Erythroblast (primary cell): ENCODE results near the gene UBL3.

ENCODE experiments used
- DNase-seq, 2 experiments: peaks; one replicate each; lab custom pipeline; 2025; lab: John Stamatoyannopoulos, UW
- GATA1 ChIP-seq: IDR thresholded peaks from 2 replicates; pipeline ENCODE4 v1.6.1; 2011; ENCODE audit warnings: low read depth, mild to moderate bottlenecking, control low read depth, low read length, moderate library complexity
- POLR2A ChIP-seq: IDR thresholded peaks from 2 replicates; pipeline ENCODE4 v1.6.1; 2011; ENCODE audit warnings: mild to moderate bottlenecking, low read length

The UBL3 gene

DNA sequence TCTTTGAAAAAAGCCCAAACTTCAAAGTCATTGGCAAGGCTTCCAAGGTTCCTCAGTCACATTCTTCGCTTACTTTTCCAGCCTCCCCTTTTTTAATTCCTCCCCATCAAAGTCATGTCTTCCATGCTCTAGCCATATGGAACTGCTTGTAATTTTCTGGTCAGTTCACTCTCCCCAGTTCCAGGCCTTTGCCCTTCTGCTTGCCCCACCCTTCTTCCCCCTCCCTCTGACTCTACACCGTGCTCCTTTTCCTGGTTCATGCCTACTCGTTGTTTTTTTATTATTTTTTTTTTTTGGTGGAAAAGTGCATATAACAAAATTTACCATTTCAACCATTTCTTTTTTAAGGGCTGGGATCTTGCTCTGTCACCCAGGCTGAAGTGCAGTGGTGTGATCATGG lies 102.3 kb downstream of the UBL3 start:
- no peak for TF ChIP-seq GATA1
- TF ChIP-seq POLR2A = no peak
- DNase-seq = no peak

DNA sequence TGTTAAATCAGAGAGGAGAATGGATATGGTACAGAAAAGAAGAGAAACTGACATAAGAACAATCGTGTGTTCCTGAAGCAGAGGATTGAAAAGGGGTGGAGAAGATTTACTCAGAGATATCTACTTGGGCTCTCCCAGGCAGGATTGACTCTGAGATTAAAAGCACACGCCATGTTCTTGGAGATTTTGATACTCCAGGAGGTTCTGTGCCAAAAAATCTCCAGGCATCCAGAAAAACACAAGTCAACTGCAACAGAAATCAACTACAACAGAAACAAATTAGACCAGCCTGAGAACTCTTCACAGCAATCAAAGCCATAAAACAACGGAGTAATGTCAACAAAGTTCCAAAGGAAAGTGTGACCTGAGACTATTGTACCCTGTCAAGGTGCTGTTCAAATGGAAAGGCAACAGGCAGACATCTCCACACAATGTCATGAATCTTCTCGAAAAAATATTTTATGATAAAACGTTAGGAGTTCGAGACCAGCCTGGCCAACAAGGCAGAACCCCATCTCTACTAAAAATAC lies 104.2 kb downstream of the UBL3 start:
- no peak for DNase-seq
- TF ChIP-seq GATA1 (no peak), POLR2A (no peak)

DNA sequence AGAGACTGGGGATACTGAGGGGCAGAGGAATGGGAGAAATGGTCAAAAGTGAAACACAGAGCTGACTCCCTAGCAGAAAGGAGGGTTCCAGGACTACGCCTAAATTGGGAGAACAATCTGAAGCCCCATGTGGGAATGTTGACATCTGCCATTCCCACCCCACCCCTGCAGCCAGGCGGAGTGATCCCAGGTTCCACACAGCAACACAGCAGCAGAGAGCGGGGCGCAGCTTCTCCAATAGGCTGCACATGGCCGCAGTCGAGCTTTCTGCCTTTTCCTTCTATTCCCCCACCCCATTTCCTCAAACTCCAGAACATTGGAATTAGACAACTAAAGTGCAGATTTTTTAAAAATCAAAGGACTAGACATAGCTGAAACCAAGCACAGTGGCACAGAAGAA lies 104.7 kb downstream of the UBL3 start:
- no peak for TF ChIP-seq POLR2A
- DNase-seq = no peak

DNA sequence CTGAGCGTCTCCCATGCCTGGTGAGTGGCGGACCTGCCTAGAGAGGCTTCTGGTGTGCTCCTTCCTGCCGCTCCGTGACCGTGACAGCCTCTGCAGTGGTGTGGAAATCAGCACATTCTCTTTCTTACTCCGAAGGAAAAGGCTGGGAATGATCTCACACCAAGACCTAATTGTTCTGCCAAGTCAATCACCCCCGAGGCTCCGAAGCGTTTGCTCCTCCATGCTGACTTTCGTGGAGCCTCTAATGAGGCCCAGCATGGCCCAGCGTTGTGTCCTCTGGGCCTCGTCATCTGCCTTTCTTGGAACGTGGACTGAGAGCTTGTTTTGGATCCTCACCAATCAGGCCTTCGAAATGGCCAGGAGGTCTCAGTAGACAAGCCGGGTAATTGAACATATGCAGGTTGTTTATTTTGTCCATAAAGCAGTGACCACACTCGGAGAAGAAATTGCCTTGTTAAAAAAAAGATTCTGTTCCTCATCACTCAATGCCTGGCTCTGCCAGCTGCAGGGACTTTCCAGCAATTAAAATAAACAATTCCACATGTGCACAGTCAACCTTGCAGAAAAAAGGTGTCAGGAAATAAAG lies 107.1 kb downstream of the UBL3 start:
- TF ChIP-seq GATA1 (no peak), POLR2A (no peak)
- no peak for DNase-seq

DNA sequence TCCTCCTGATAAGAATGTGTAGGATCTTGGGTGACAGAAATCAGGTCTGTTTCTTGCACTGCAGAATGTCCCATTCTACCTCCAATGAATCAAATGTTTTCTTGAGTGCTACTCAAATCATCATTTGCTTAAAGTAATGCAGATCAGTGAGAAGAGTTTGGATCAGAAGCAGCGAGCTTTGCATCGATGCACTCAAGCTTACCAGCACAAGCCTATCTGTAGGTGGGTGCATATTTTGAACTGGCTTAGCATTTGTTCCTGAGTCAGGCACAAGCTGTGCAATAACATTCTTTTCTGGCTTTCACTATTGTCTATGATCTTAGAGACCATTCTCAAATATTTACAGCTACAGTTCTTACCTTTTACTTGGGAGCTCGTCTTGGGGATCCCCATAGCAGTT lies 109.5 kb downstream of the UBL3 start:
- TF ChIP-seq GATA1 (no peak), POLR2A (no peak)
- DNase-seq = no peak

DNA sequence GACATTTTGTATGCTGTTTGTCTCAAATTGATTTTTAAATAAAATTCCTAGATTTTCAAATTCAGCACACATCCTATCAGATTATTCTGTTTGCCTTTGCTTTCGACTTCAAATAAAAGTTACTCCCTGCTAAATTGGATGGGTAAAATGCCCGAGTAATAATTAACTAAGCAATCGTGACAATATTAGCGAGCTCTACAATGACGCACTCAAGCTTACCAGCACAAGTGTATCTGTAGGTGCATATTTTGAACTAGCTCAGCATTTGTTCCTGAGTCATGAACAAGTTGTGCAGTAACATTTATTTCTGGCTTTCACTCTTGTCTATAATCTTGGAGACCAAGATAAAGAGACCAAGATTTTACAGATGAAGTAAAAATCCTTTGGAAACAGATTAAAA lies 113.4 kb downstream of the UBL3 start:
- no peak for TF ChIP-seq POLR2A
- no peak for TF ChIP-seq GATA1
- no peak for DNase-seq

DNA sequence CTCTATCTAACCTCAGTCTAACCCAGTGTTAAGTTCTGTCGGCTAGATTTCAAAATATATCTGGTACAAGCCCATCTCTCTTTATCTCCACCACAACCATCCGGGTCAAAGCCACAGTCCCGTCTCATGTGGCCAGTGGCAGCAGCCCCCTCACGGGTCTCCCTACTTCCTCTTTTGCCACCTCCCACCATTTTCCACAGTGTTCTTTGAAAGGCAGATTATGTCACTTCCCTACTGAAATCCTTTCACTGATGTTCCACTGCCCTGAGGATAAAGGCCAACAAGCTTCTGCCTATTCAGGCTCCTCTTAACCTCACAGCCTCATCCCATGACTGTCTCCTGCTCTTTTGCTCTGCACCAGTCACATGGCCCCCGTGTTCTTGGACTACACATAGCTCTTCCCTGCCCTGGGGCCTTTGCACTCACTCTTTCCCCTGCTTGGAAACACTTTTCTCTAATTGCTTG lies 117.2 kb downstream of the UBL3 start:
- TF ChIP-seq POLR2A = no peak
- no peak for TF ChIP-seq GATA1
- DNase-seq = no peak

DNA sequence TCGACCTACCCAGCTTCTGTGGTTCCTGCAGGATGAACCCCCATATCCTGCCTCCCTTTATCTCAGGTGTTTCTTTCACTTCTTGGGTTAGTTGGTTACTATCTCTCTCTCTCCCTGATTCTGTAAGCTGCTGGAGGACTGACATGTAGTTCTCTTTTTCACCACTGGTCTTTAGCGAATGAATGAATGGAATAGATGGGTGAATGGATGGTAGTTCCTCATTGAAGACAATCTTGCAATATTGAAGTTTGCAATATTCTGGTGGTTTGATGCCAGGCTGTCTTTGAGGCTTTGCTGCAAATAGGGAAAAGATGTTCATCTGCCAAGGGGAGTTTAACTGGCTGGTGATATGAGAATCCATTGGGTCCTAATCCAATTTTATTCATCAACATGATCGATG lies 120.2 kb downstream of the UBL3 start:
- TF ChIP-seq POLR2A = no peak
- TF ChIP-seq GATA1 = no peak
- no peak for DNase-seq

DNA sequence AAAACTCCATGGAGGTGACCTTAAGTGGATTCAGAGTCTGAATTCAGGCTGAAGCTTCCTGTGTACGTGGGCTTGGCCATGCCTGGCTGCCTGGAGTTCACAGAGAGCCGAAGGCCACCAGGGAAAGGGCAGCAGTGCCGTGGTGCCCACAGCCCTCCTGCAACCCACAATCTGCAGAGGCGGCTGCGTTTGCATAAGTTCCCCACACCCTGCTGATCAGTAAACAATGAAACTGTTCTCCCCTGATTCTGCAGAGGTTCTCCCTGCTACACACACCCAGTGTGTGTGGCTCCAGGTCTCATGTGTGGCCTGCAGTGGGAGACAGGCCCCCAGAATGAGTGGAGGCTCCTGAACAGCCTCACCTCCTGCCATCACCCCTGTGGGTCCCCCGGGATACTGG lies 128.0 kb downstream of the UBL3 start:
- no peak for DNase-seq
- TF ChIP-seq POLR2A (no peak), GATA1 (no peak)

DNA sequence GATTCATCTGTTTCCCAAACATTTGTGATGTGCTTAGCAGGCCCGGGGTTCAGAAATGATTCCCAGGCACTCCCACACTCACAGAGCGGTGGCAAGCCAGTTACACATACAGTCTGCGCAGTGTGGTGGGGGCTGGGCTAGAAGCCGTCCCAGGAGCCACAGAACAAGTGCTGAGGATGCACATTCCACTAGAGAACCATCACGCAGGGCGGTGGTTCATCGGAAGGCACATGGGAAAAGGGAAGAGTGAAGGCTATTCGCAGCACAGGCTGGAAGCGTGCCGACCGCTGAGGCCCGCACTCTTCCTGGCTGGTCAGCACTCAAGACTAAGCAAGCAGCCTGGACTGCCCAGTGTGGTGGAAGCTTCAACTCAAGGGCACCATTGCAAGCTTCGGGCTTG lies 128.7 kb downstream of the UBL3 start:
- DNase-seq = no peak
- TF ChIP-seq GATA1 (no peak), POLR2A (no peak)

DNA sequence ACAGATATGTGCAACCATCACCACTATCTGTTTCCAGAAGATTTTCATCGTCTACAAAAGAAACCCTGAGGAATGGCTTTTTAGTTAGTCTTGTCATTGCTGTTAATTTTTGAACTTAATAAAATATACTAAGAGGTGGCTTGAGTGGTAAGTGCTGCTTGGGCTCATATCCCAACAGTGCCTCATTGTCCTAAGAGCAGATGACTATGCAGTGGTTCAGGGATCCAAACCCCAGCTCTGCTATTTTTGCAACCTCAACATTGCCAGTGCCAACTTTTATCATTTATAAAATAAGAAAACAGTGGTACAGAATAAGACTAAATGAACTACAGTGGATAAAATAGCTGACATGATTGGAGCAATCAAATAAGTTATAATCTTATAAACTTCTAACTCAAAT lies 131.7 kb downstream of the UBL3 start:
- TF ChIP-seq GATA1 (no peak), POLR2A (no peak)
- DNase-seq = no peak

DNA sequence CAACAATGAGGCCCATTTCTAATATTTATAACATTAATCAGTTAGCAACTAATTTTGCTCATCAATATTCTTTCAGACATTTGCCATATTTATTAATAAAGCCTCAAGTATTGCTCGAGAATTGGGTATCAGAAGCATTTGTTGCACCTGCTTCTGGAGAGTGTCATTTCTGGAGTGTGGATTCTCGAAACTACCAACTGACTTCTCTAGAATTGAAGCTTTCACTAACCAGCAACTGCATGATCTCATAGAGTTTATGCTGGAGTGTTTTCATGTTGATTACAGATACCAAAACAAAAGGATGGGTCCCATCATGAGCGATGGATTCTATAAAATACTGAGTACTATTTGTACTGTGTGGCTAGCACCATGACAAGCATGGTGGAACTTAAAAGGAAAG lies 133.9 kb downstream of the UBL3 start:
- DNase-seq = no peak

More for the DNA sequence above, 133.9 kb downstream of the UBL3 start:
- TF ChIP-seq GATA1 (no peak), POLR2A (no peak)
